CD4-positive, alpha-beta T cell treated with Interleukin-21 for 1 hour (primary cell): Measurements from ENCODE around the gene ZRANB1.

ENCODE experiments used
- DNase-seq: peaks from one replicate; pipeline ENCODE4 v3.0.0-alpha.2; 2020

ZRANB1 gene

DNA sequence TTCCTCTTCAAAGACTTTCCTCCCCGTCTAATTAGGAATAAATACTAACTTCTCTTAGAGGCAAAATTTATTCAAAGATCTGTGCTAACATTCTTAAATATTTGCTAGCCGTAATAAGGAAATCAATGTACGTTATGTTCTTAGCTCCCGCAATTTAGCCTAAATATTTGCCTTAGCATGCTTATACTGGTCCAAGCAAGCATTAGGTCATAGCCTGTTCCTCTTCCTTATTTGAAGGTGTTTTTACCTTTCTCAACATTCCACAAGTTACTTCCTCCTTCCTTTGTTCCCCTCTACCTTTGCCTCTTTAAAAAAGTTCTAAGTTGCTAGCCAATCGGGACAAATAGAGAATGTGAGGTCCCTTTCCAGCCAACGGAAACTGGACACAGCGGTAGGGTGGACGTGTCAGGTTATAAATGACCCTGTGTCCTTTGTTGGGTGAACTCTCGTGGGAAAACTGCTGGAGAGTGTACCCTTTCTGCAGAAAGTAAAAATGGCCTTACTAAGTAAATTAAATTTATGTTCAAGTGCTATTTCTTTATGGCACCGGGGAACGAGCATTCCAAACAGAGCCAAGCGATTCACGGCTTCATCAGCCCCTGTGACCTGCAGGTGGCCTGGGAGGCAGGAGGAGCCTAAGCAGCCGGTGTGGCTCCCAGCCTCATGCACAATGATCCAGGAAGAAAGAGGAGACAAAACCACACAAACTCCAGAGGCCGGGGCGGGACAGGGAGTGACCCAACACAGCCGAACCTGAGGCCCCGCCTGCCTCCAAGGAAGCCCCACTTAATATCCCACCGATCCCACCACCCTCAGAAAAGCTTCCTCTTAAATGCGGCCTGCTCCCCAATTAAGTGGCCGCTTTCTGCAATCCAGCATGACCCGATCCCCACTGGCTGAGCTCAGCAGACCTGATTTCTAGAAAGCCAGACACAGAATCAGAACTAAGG, 67.0 kb downstream of the ZRANB1 start:
- no peak for DNase-seq

DNA sequence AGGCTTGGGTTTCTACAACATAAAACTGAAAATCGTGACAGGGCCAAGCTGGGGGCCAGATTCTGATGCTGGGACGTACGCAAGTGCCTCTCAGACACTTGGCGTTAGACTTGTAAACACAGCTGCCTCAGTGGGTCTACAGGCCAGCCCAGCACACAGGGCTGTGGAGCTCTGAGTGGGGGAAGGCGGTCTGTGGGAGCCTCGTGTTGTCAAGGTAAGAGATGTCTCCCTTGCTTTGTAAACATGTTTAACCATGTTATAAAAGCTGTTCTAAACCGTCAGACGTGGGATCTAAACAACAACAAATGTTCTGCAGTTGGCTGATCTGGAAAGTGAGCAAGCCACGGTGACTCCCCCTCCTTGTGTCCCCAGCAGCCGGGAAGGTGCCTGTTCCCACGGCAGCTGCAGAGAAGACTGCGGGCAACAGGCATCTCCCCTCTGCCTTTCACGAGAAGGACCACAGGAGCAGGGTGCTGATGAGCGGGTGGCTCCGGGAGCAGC, 67.8 kb downstream of the ZRANB1 start:
- no peak for DNase-seq

DNA sequence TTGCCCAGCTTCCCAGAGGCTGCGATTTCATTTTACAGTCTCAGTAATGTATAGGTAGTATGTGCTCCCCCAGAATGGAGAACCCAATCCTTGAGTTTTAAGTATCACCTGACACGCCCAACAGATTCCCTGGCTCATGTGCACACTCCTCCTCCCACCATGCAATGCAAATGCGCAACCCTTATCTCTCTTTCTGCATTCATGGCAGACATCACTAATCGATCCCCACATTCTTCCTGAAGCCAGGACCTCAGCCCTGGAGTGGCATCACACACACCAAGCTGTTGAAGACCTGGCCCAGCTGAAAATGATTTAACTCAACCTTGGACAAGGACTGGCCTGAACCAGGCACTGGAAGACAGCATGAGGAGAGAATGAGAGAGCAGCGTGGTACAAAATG, 68.4 kb downstream of the ZRANB1 start:
- no peak for DNase-seq

DNA sequence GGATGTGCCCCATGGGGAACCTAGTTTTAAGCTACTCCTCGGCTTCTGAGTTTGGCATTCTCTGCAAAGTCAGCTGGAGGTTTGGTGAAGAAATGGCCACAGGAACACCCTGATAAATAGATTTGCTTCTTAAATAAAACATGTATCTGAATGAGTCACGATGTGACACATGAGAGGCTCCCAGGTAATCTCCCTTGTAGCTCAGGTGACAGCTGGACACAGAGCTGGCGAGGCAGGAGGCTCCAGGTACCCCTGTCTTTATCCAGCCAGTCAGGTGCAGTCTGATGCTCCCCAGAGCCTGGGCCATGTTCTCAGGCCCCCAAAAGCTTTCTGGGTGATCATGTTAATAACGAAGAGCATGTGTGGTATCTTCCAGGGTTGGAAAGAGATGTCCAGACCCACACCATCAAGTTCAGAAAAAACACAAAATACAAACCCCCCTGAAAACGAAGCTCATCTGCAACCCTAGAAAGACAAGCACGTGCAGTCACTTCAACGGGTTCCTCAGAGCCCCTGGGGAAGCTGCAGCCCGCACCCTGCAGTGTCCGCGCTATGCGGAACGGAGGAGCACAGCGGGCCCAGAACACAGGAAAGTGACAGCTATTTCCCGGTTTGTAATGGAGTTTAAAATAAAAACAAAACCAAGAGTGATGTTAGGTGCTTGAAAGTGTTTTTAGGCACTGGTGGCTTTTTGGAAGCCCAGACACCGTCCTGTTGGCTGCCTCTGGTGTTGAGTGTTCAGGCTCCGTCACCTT, 69.4 kb downstream of the ZRANB1 start:
- DNase-seq, result no peak

DNA sequence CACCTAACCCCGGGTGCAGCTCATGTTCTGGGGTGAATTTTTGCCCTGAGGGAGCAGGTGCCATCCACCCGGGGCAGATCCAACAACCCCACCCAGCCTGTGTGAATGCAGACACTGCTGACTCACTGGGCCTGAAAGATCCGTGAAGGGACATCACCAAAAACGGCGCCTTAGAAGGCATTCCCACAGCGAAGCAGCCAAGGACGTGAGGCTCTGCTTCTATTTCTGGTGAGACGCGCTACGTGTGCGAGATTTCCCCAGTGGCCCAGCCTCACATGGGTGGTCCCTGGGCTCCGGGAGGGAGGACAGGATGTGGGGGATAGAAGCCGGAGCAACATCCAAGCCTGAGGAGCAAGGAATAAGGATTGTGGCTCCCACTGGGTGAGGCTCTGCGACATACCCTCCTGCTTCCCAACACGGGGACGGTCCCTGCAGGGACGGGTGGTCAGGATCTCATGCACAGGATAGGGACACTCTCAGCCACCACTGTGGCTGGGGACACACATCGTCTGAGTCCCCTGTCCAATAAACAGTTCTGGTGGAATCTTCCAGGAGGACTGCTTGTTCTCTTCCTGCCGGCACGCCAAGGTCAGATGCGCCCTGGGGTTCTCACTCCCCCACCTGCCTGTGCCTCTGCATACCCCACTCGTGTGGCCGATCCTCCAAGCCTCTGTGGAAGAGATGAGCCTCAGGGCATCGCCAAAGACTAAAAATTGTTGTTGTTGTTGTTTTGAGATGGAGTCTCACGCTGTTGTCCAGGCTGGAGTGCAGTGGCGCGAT, 70.2 kb downstream of the ZRANB1 start:
- no peak for DNase-seq

DNA sequence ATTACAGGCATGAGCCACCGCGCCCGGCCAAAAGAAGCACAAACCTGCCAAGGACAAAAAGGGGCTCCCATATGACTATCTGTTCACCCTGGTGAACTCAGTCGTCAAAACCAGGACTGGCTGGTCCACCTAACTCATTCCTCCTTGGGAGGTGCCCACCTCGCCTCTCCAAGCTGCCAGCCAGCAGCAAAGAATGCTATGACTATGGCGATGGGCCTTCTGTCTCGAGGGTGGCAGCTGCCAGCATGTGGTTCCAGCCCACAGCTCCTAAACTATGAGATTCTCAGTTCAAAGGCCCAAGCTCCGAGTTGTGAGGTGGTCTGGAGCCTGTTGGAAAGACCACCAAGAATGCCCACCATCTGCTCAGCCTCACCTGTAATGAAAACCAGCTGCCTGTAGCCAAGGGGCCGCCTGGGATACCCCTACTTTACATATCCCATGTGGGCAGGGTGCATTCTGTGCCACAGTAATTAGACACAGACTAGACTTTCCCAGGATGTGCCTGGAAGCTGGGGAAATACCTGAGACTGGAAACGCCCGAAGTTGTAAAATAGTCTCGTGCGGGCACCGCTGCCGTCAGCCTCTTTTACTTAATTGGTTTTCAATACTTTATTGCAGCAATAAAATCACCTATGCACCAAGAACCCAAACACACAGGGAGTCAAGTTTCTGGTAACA, 71.1 kb downstream of the ZRANB1 start:
- DNase-seq, result no peak

DNA sequence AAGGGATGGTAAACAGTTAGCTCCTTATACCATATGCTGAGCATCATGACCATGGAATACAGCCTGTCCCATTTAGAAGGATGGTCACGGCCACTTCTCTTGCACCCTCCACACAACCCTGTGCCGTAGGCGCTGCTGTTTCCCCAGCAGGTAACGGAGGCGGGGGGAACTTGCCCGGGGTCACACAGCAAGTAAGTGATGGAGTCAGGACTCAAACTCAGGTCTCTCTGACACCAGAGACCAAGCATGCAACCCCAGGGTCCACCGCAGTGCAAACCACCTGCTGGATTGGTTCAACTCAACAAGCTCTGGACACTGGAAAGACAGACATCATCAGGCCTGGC, 71.6 kb downstream of the ZRANB1 start:
- DNase-seq, result no peak

DNA sequence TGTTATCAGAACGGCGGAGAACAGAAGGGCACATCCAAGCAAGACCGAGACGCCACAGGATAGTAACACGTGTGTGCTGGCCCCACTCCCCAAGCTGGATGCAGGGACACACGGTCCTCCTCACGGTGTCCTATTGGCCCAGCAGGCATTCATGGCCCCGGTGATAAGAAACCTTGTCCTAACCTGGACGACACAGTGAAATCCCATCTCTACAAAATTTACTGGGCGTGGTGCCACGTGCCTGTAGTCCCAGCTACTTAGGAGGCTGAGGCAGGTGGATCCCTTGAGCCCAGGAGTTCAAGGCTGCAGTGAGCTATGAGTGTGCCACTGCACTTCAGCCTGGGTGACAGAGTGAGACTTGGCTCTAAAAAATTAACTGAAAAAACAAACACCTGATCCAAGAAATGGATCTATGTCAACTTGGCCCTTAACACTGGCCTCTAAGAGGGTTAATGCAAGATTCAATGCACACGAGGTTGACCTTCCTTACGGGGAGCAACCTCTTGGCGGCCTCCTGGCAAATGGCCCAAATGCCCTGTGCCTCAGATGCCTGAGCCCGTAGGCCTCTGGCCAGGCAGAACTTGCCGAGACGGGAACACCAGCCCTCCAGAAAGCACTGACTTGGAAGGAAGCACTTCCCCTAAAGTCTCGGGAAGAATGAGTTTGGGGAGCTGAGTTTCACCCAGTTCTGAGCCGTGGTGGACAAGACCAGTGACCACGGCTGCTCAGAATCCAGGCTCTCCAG, 72.3 kb downstream of the ZRANB1 start:
- DNase-seq, result no peak

DNA sequence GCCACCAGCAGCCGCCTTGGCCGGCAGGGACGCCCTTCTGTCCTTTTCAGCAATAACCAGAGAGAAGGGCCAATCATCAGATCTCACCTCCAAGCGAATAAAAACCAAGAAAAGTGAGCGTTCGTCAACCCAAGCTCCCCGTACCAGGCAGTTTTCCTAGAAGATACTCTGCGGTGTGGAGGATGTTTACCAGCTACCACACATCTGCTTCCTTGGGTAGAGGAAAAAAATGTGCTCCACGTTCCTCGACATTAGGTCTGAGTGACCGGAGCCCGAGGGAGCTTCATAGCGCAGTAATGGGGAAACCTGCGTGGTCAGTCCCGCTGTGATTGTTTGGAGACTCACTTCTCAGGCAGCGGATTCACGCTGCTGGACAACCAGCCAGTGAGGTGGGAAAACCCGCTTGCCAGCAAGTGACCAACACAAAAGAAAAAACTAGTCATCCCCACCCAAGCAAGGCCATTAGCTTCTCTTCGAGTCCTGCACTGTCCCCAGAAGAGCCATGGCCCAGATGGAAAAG, 73.0 kb downstream of the ZRANB1 start:
- no peak for DNase-seq

DNA sequence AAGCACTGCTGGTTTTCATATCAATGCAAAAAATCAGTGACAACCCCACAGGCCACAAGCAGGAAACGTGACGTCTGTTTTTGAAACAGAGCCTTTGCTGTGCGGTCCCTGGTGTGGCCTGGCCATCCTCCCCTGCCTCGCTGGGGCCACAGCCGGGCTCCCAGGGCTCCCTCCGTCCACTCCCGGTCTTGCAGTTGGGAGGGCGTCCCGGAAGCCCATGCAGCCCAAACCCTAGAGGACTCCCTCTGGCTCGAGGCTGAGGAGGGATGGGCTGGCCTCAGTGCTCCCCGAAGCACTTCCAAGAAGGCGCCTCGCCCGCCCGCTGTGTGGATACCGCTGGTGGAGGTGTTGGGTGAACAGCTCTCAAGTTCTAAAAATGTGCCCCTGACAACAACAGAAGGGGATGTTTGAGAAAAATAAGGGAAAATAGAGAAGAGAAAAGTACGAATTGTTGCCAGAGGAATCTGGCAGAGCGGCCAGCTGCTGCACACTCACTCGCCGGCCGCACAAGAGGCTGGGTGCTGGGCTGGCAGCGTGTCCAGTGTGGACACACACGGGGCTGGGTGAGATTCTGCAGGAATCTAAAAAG, 73.5 kb downstream of the ZRANB1 start:
- peak; percentile 22 for DNase-seq

DNA sequence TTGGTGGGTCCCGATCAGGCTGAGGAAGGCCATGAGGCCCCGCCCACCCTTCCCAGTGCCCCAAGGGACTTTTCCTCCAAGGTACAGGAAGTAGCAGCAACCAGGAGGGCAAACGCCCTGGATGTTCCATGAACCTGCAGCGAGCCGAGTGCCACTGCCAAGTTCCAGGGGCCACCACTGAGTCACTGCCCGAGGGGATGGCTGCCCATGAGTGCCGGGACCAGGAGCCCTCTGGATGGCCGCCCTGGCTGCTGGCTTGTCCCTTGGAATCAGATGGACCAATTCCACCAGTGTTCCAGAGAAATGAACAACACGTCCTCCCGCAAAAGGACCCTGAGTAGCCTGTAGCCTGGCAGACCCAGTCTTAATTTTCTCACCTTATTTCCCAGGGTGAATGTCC, 74.2 kb downstream of the ZRANB1 start:
- DNase-seq, result no peak

DNA sequence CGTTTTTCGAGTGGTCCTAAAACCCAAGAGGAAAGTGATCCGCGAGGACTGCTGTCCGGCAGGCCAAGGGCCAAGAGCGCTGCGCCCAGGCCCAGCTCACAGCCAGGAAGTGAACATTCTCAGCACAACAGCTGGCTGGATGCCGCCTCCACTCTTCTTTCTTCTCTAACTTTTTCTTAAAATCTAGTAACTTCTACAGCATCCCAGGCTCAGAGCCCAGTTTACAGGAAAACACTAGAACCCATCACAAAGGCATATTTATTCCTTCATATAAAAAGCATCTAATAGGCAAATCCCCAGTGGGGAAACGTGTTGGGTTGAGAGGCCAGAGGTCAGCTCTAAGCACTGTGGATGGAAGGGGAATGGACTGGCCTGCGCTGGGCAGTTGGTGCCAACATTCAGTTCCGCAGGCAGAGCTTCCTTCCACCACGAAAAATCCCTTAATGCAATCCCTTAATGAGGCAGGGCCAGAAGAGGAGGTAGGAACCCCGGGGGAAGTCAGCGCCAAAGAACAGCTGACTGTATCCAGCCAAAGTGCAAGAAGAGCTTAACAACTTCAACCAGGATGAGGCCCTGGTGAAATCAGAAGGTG, 74.8 kb downstream of the ZRANB1 start:
- DNase-seq, result no peak

DNA sequence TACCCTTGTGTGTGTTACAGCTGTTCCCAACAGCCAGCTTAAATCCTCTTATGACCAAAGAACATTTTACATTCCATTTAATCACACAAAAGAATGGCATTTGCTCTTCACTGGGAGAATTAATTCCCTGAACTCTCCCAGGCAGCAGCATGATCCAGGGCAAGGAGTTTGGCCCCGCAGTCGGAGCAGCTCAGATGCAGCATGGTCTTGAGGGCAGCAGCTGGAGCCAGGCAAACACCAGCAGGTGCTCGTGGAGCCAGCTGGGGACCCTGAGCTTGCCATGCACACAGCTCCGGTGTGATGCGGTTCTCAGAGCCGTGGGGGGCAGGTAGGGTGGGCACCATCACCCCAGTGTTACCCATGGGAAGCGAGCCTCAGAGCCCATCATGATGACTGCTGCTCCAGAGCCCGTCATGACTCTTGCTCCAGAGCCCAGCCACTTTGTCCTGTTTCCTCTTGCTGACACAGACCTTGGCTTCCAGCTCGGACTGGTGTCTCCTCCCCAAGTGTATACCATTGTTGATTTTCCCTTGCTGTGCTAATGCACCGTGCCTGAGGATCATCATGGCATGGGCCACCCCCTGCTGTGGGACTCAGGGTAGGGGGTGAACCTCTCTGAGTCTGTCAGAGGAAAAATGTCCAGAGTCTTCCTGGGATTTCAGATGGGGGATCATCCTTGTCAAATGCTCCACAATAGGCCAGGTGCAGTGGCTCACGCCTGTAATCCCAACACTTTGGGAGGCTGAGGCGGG, 75.8 kb downstream of the ZRANB1 start:
- no peak for DNase-seq

DNA sequence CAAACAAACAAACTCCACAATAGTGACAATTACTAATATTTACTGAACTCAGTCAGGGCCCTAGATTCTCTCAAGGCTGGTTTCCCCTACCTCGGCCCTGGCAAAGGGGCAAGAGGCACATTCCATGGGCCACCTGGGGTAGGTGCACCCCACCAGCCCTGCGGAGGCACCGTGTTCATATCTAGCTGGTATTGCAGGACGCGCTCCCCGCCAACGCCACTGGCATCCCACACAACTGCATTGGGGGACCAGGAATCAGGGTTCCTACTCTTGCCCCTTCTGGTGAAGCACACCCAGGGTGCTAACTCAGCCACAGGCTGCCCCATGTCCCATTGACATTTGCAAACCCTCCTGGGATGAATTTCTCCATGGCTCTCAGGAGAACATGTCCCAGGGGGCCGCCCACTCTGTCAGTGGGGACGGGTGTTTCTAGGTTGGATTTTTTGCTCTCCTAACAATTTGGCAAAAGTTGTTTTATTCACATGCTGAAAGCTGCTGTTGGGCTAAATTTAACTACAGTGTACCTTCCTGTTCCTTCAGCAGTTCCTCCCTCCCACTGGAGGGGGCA, 76.7 kb downstream of the ZRANB1 start:
- no peak for DNase-seq

DNA sequence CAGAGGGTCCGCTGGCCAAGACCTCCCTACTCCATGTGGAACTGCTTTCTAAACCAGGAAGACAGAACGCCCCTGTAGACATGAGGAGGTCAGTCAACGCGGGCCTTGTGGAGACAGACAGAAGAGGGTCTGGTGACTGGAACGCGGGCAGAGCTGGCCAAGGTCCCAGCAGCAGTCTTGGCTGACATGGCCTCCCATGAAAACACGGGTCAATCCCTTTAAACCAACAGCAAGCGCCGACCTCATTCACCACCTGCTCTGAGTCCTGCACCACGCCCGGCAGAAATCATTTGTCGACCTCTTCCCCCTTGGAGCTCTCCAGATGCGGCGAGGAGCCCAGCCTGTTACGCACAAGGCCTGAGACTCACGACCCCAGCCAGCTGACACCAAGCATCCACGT, 78.5 kb downstream of the ZRANB1 start:
- no peak for DNase-seq

DNA sequence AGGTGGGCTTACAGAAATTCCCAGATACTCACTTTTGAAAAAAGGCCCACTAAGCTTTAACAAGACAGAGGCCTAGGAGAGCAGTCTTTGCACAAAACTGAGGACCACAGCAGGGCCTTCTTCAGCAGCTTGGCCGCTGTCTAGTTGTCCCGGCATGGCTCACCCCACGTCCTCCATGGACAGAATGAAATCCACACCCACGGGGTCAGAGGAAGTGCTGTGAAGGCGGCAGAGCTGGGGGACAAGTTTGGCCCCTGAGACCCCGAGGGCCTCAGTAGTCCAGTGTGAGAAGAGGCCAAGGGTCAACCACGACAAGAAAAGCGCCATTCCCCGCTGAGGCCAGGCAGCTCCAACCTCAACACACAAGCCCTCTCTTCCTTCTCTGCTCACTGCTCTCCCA, 78.9 kb downstream of the ZRANB1 start:
- DNase-seq, result no peak

DNA sequence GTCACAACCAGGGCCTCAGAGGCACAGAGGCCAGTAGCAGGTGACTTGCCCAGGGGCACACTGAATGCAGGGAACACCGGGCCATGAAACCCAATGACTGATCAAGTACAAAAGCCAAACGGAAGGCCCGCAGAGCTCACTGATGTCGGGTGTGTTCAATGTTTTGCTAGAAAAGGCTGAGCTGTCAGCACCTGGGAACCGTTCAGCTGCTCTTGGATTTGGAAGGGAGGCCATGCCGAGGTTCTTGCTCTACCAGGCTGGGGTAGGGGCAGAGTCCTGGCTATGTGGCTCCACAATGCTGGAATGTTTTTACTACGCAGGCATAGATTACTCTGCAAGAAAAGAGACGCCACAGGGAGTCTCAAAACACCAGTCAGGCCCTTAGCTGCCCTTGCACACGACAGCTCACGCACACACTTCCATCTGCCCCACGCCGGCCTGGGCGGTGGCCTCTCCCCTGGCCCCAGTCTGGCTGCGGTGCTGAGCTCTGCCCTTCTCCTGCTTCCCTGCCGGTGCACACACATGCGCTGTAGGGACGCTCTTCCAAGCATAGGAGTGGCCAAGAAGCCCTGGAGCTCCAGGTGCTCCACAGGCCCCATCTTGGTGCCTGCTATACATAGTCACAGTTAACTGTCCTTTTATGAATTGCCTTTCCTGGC, 79.9 kb downstream of the ZRANB1 start:
- DNase-seq, result no peak

DNA sequence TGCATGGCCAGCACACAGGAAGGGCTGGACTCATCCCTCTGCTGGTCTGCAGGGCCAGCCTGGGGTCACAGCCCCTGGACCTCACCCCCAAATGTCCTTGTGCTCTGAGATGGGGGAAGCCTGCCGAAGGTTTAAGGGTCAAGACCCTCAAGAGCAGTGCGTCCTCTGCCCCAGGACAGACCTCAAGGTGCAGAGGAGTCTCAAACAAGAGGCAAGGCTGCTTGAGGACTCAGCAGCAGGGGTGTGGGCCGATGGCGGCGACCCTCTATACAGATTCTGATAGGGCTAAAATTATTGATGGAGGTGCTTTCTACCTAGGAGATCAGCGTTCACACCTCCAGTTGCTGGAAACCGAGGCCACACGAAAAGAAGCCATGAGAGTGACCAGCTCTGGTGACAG, 80.7 kb downstream of the ZRANB1 start:
- DNase-seq, result no peak

DNA sequence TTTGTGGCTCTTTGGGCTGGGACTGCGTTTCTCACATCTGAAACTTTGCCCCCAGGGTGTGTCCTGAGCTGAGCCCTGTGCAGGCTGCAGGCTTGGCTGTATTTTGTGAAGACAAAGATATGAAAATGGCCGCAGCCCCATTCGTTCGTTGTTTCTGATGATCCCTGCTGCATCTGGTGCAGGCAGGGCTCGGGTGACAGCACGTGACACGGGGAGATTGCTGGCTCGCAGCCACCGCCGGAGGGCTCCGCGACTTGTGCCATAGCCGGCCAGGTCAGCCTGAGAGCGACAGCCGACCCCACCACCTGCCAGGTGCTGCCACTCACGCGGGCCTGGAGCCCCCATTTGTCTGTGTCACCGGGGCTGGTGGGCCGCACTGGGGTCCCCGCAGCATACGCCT, 81.3 kb downstream of the ZRANB1 start:
- DNase-seq, result no peak
